ENCODE data around the gene TENM3. TPM values are rescaled to one million over a fixed set of nuclear protein-coding genes. Genes with fewer than 3 reads are reported as not detected.

TENM3 gene
- total and polyA plus RNA-seq, 2 of the 8 experiments (the other 6 are each of a cell fraction or from before 2014, with no cell fraction given), result 36.9 to 69.3 TPM

DNA sequence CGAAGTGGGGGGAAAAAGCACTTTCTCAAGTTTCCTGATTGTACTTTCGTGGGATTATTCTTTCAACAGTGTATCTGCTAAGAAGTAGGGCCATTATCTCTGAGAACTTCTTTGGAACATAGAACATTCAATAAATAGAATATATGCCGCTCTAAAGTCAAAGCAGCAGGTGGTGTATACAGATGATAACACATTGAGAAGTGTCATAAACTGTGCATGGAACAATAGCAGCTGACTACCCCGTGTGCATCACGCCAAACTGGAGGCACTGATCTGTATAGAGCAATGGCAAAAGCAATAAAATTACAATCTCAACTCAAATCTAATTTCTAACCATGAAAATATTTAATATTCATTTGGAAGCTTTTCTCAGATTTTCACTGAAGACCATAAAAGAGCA is 498.7 kb downstream of the TENM3 start:
- CTCF ChIA-PET (ENCODE audit: partially characterized antibody), result no interaction called here
- H3K79me1 ChIP-seq (ENCODE audit: low read depth, low read length), result no peaks in the 10 kb centered on the region

More for the DNA sequence above, 498.7 kb downstream of the TENM3 start:
- no peaks in the 10 kb centered on the region for H4K20me1 ChIP-seq (replicated peaks in 1 of 2; ENCODE audit: control insufficient read depth in 1 of 2, insufficient read depth in 2 of 2, low read length in 2 of 2)
- no peak overlapping the region for H4K5ac ChIP-seq (ENCODE audit: insufficient read length, low read depth, low read length)
- no peak overlapping the region for H2BK120ac ChIP-seq (replicated peaks; ENCODE audit: low read depth, low read length)
- peaks cover 0 to 3% (median 0%) of the 10 kb centered on the region in 4 experiments; a peak in 1 of 7 replicates for H3K4me1 ChIP-seq (replicated peaks in 1 of 4; ENCODE audit: control insufficient read depth in 3 of 4, insufficient read depth in 4 of 4, low read length in 3 of 4)
- 91% methylated on average over 5 of the region's 5 CpGs; no CpG with 5 or more reads in 1 of the 2 experiments for WGBS, 2 experiments (ENCODE audit: extremely low coverage in 1 of 2, insufficient coverage in 1 of 2, insufficient read length in 1 of 2, insufficient replicate concordance in 2 of 2, low coverage in 1 of 2, low lambda C conversion rate in 2 of 2, missing lambda C conversion rate in 1 of 2)
- DNase-seq (ENCODE audit: low read depth in 1 of 2, low spot score in 2 of 2), result no peak
- H4K91ac ChIP-seq (replicated peaks; ENCODE audit: insufficient read length, low read length), result no peak overlapping the region
- H3K56ac ChIP-seq (replicated peaks; ENCODE audit: insufficient read length, low read depth, low read length), result no peak overlapping the region
- no peak overlapping the region for H2BK20ac ChIP-seq (ENCODE audit: low read length)
- no peak overlapping the region for H3K9ac ChIP-seq (replicated peaks in 1 of 4; ENCODE audit: extremely low read depth in 1 of 4, low read depth in 3 of 4, low read length in 3 of 4)
- no peak overlapping the region for H2AFZ ChIP-seq (ENCODE audit: low read length)
- no peak overlapping the region for H2AK5ac ChIP-seq (ENCODE audit: low read depth, low read length)
- no peaks in the 10 kb centered on the region for H3K9me3 ChIP-seq (ENCODE audit: insufficient read depth in 2 of 2, low read depth in 1 of 2, low read length in 1 of 2)
- no peak overlapping the region for H4K8ac ChIP-seq (ENCODE audit: extremely low read depth, insufficient read depth, low read length)
- H3K79me2 ChIP-seq (ENCODE audit: control insufficient read depth in 1 of 2, insufficient read depth in 2 of 2, low read length in 2 of 2), result no peaks in the 10 kb centered on the region
- FAIRE-seq, result no peak
- H2BK5ac ChIP-seq (ENCODE audit: low read depth, low read length), result no peak overlapping the region
- no peak overlapping the region for H3K4me3 ChIP-seq (ENCODE audit: extremely low read depth in 1 of 4, insufficient read depth in 2 of 4, low read depth in 3 of 4, low read length in 4 of 4)
- no peak overlapping the region for H3K23ac ChIP-seq (ENCODE audit: insufficient read length)
- H3K36me3 ChIP-seq (ENCODE audit: control insufficient read depth in 2 of 4, insufficient read depth in 4 of 4, low read length in 3 of 4), result peaks cover 0 to 7% (median 6%) of the 10 kb centered on the region in 4 experiments; a peak in 3 of 8 replicates
- POLR2A ChIA-PET (ENCODE audit: partially characterized antibody), result no interaction called here
- TF ChIP-seq SAP30 (IDR thresholded peaks at IDR 0.05; ENCODE audit: insufficient read depth, insufficient replicate concordance, low read length) (no peak), PHF8 (conservative IDR thresholded peaks at IDR 0.05; ENCODE audit: low read depth, low read length) (no peak), RXRA (IDR thresholded peaks at IDR 0.05; ENCODE audit: insufficient read depth, low read depth, low read length) (no peak), KDM4A (IDR thresholded peaks at IDR 0.05; ENCODE audit: low read depth, low read length, severe bottlenecking) (no peak), RFX5 (IDR thresholded peaks at IDR 0.05; ENCODE audit: borderline replicate concordance, low read depth, low read length) (no peak), HDAC6 (IDR thresholded peaks at IDR 0.05; ENCODE audit: low read depth, low read length) (no peak), ZNF274 (IDR thresholded peaks at IDR 0.05; ENCODE audit: borderline replicate concordance, extremely low read depth, low read length) (no peak), TCF12 (IDR thresholded peaks at IDR 0.05; ENCODE audit: low read depth, low read length) (no peak), CEBPB (IDR thresholded peaks at IDR 0.05; ENCODE audit: low read depth, low read length) (no peak), HDAC2 (IDR thresholded peaks at IDR 0.05; ENCODE audit: borderline replicate concordance in 1 of 2, low read depth in 2 of 2, low read length in 2 of 2) (no peak)
- TF ChIP-seq, protein P1, sequence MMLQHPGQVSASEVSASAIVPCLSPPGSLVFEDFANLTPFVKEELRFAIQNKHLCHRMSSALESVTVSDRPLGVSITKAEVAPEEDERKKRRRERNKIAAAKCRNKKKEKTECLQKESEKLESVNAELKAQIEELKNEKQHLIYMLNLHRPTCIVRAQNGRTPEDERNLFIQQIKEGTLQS (IDR thresholded peaks at IDR 0.05; ENCODE audit: insufficient read depth, low read depth, low read length), result no peak
- TF ChIP-seq, protein P2, sequence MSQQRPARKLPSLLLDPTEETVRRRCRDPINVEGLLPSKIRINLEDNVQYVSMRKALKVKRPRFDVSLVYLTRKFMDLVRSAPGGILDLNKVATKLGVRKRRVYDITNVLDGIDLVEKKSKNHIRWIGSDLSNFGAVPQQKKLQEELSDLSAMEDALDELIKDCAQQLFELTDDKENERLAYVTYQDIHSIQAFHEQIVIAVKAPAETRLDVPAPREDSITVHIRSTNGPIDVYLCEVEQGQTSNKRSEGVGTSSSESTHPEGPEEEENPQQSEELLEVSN (IDR thresholded peaks at IDR 0.05), result no peak
- no peak overlapping the region for H2BK12ac ChIP-seq (ENCODE audit: low read depth, low read length)
- H3K18ac ChIP-seq (ENCODE audit: extremely low read depth, low read length), result no peak overlapping the region
- H2BK15ac ChIP-seq (ENCODE audit: low read length), result no peak overlapping the region
- no peaks in the 10 kb centered on the region for H3K23me2 ChIP-seq (ENCODE audit: low read depth, low read length)
- H3K27me3 ChIP-seq (replicated peaks in 1 of 4; ENCODE audit: control insufficient read depth in 3 of 4, extremely low read depth in 1 of 4, insufficient read depth in 3 of 4, low read length in 3 of 4), result no peaks in the 10 kb centered on the region
- H3K4ac ChIP-seq (replicated peaks; ENCODE audit: insufficient read length, low read depth, low read length), result no peak overlapping the region
- H3K14ac ChIP-seq (ENCODE audit: insufficient read length), result no peak overlapping the region
- no peak overlapping the region for H3K27ac ChIP-seq (ENCODE audit: low read depth, low read length)
- H3K4me2 ChIP-seq (ENCODE audit: insufficient read depth in 1 of 2, low read depth in 2 of 2, low read length in 2 of 2), result no peak overlapping the region
